Right atrium auricular region (tissue), 2 donors: Measurements from ENCODE around the gene HIRIP3. TPM values are rescaled to one million over a fixed set of nuclear protein-coding genes. Genes with fewer than 3 reads are reported as not detected.
A peak's percentile ranks its signal among the peaks of the same experiment; 100 is the strongest.

ENCODE experiments used
- DNase-seq: peaks from one replicate; pipeline ENCODE4 v3.0.0-alpha.2; 2019; ENCODE audit warnings: low spot score
- H3K27ac ChIP-seq, 2 donors: fragments of 200-600 bp; sonication (generic); 1 replicate in 1 of 2; 2 replicates in 1 of 2; pipeline ENCODE4 v1.5.1; 2016 to 2019
- H3K27me3 ChIP-seq, 2 donors: fragments of 200-600 bp; sonication (generic); one replicate each; pipeline versions ENCODE4 v1.5.1 to v1.6.0; 2017 to 2019
- H3K36me3 ChIP-seq: fragments of 200-600 bp; sonication (generic); one replicate; pipeline ENCODE4 v1.5.1; 2016
- H3K4me1 ChIP-seq, 2 donors: fragments of 200-600 bp; sonication (generic); one replicate each; pipeline versions ENCODE4 v1.5.1 to v1.6.0; 2017 to 2019
- H3K4me3 ChIP-seq, 2 donors: fragments of 200-600 bp; sonication (generic); 1 replicate in 1 of 2; 2 replicates in 1 of 2; pipeline ENCODE4 v1.5.1; 2017 to 2019; ENCODE audit warnings: mild to moderate bottlenecking in 1 of 2, moderate library complexity in 1 of 2
- H3K9me3 ChIP-seq, 2 donors: fragments of 200-600 bp; sonication (generic); one replicate each; pipeline ENCODE4 v1.5.1; 2019
- CTCF ChIP-seq, 2 donors: fragments of 200-600 bp; sonication (generic); IDR thresholded peaks; one replicate each; pipeline ENCODE4 v1.5.1; 2019; ENCODE audit warnings: antibody characterized with exemption in 2 of 2
- total RNA-seq, 2 donors: library from RNA; depleted of rRNA; stranded (reverse); fragments of >200 nt; gene quantifications; one replicate each; pipeline ENCODE4 v1.1.0, GENCODE V29; 2016

The HIRIP3 gene
- total RNA-seq, 2 donors from 2014 or later, result 10.3 to 11.4 TPM

- no peak for TF ChIP-seq CTCF (IDR thresholded peaks at IDR 0.05)
- DNase-seq, result peak; percentile 98
- no peaks in the 10 kb centered on the region for H3K27me3 ChIP-seq
- peak within 1 kb of the TSS; percentile 88 to 96 for H3K4me3 ChIP-seq
- peaks cover 16% of the 10 kb centered on the region for H3K36me3 ChIP-seq
- H3K4me1 ChIP-seq, result peaks cover 0 to 44% of the 10 kb centered on the region in 2 donors
- no peaks in the 10 kb centered on the region for H3K9me3 ChIP-seq
- H3K27ac ChIP-seq, result peak within 1 kb of the TSS; percentile 91 to 97
Observed at GRCh38 chr16:29973384-29974246, 21.8 kb downstream of the HIRIP3 start, which contains the start of gene TAOK2. Gene TAOK2, plus strand, starts transcription at chr16:29973868. Its CDS starts 3,905 bp downstream, at chr16:29977773.

GRCh38 chr16:29972992-29973383 lies 22.4 kb downstream of the HIRIP3 start:
- peak overlapping the region in 1 of 2 donors; percentile 91 for H3K27ac ChIP-seq
- no peak for TF ChIP-seq CTCF (IDR thresholded peaks at IDR 0.05)
- no peaks in the 10 kb centered on the region for H3K27me3 ChIP-seq
- H3K36me3 ChIP-seq, result peaks cover 16% of the 10 kb centered on the region
- H3K4me1 ChIP-seq, result peaks cover 0 to 38% of the 10 kb centered on the region in 2 donors
- no peaks in the 10 kb centered on the region for H3K9me3 ChIP-seq
- H3K4me3 ChIP-seq, result peak overlapping the region in 1 of 2 donors; percentile 96
- no peak for DNase-seq

DNA sequence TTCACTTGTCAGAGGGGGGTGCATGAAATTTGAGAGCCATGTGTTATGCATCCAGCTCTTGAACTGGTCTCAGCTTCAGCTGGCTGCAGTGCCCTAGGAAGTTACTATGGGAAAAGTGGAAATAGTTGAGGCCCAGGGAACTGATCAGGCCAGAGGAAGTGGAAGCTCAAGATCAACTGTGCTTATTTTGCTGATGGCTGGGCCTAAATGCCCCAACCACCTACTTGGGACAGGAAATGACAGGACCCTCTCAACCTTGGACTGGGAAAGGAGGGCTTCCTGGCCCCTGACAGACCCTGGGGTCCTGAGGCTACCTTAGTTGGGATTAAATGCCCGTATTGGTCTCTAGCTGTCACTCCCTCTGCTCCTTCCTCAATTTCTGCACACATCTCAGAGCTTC lies 22.9 kb downstream of the HIRIP3 start:
- TF ChIP-seq CTCF (IDR thresholded peaks at IDR 0.05), result no peak
- peaks cover 13% of the 10 kb centered on the region for H3K36me3 ChIP-seq
- DNase-seq, result no peak
- no peak overlapping the region for H3K27ac ChIP-seq
- no peaks in the 10 kb centered on the region for H3K27me3 ChIP-seq
- H3K4me3 ChIP-seq, result no peak overlapping the region
- H3K9me3 ChIP-seq, result no peaks in the 10 kb centered on the region
- H3K4me1 ChIP-seq, result peaks cover 0 to 33% of the 10 kb centered on the region in 2 donors

DNA sequence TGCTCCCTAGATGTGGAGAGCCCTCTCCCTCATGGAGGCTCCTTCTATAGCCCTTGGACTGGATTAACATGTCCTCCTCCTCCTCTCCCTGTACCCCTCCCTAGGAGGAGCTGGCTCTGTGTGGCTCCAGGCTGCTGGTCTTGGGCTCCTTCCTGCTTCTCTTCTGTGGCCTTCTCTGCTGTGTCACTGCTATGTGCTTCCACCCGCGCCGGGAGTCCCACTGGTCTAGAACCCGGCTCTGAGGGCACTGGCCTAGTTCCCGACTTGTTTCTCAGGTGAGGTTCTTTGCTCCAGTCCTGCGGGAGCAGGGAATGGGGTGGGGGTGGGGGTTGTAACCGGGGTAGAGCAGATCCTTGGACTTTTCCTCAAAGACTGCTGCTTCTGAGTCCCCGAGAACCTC lies 24.1 kb downstream of the HIRIP3 start:
- H3K36me3 ChIP-seq, result peaks cover 12% of the 10 kb centered on the region
- no peak for DNase-seq
- no peaks in the 10 kb centered on the region for H3K9me3 ChIP-seq
- H3K27ac ChIP-seq, result no peak overlapping the region
- no peak overlapping the region for H3K4me3 ChIP-seq
- TF ChIP-seq CTCF (IDR thresholded peaks at IDR 0.05), result no peak
- H3K27me3 ChIP-seq, result no peaks in the 10 kb centered on the region
- H3K4me1 ChIP-seq, result peaks cover 0 to 21% of the 10 kb centered on the region in 2 donors

GRCh38 chr16:29968205-29968604 lies 27.2 kb downstream of the HIRIP3 start:
- no peak for DNase-seq
- no peaks in the 10 kb centered on the region for H3K27me3 ChIP-seq
- peaks cover 0 to 4% of the 10 kb centered on the region in 2 donors for H3K4me1 ChIP-seq
- H3K9me3 ChIP-seq, result no peaks in the 10 kb centered on the region
- TF ChIP-seq CTCF (IDR thresholded peaks at IDR 0.05), result no peak
- no peak overlapping the region for H3K27ac ChIP-seq
- H3K36me3 ChIP-seq, result peaks cover 12% of the 10 kb centered on the region
- H3K4me3 ChIP-seq, result no peak overlapping the region
